Activated T-cell treated with anti-CD3 and anti-CD28 coated beads for 24 hours (primary cell): ENCODE results near the gene STXBP4.

ENCODE experiments used
- DNase-seq: peaks from one replicate; pipeline ENCODE4 v3.0.0-alpha.2; 2020; ENCODE audit warnings: low read depth

Gene STXBP4, protein sequence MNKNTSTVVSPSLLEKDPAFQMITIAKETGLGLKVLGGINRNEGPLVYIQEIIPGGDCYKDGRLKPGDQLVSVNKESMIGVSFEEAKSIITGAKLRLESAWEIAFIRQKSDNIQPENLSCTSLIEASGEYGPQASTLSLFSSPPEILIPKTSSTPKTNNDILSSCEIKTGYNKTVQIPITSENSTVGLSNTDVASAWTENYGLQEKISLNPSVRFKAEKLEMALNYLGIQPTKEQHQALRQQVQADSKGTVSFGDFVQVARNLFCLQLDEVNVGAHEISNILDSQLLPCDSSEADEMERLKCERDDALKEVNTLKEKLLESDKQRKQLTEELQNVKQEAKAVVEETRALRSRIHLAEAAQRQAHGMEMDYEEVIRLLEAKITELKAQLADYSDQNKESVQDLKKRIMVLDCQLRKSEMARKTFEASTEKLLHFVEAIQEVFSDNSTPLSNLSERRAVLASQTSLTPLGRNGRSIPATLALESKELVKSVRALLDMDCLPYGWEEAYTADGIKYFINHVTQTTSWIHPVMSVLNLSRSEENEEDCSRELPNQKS

DNA sequence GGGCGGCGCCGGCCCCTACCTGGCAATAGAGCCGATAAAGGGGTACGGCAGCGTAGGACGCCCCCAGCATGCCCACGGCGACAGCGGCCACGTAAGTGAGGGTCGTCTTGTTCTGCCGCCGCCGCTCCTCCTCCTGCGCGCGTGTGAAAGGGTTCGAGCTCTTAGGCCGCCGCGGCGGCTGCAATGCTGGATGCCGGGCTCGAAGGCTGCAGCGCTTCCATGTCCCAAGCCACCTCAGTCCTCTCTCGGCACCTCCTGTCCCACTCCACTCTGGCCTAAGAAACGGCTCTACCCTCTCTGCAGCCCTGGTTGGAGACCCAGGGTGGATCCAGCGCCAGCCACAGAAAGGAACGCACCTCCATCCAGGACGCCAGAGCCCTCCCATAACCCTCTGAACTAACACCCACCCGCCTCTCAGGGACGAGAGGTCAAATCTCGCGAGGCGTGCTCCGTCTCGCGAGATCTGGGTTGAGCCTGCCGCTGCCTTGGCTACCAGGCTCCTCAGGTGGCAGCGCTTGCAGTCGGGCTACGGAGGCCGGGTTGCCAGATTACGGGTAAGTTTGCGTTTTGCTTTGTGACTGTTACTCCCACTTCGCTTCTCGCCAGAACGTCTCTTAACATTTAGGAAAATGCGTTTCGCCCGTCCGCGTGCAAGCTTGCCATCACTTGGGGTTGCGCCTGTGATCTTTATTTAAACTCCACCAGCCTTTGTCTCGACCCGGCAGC lies at the start of gene STXBP4, which contains the start of gene COX11:
Gene STXBP4, plus strand, starts transcription at position 504 of the 726 bp plus-strand sequence. CDS start 17,455 bp downstream, outside the sequence.
Gene COX11, minus strand, starts transcription at position 393 of the 726 bp plus-strand sequence. Its CDS starts 8 bp downstream, at position 385.
- DNase-seq, result peak; percentile 91

DNA sequence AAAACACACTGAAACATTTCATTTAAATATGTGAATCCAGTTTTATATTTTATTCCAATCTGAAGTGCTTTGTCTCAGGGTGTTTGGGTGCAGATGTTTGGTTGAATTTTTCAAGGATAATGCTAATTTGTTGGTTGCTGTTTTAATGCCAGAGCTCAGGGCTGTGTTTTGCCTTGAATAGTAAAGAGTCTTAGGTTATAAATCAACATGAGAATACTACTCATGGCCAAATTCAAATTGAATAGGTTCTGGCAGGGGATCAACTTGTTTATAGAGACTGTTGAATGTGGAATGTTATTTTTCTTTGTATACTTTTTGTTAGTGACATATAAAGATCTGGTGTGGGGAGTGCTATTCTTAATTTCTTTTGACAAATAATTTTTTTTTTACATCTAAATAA lies 49.1 kb upstream of the STXBP4 start:
- DNase-seq, result no peak

DNA sequence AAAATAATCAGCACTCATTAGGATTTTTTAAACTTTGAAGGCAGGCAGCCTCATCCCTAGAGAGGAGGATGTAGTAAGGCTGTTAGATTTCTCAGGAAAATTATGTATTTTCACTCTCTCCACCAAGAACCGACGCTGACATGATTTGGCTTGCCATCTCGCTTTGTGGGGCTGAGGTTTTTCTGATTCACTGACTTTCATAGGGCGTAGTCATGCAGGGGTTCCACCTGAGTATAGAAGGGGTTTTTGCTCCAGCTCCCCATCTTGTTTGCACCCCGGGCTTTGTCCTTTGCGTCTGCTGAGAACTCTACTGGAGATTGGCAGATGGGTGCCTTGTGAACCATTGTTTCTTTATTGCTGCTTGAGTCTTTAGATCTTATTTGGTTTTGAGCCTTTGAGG lies 47.7 kb upstream of the STXBP4 start:
- DNase-seq, result no peak

DNA sequence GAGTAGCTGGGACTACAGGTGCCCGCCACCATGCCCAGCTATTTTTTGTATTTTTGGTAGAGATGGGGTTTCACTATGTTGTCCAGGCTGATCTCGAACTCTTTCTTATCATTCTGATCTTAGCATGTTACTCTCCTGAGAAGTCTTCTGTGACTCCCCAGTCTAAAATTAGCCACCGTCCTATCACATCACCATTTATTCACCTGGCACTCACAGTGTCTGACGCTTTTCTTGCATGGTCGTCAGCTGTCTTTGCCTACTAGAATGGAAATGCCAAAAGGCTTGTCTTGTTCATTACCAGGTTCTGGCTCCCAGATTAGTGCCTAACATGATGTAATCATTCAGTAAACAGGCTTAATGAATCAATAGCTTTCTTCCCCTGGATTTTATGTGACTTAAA lies 44.2 kb upstream of the STXBP4 start:
- DNase-seq, result no peak

DNA sequence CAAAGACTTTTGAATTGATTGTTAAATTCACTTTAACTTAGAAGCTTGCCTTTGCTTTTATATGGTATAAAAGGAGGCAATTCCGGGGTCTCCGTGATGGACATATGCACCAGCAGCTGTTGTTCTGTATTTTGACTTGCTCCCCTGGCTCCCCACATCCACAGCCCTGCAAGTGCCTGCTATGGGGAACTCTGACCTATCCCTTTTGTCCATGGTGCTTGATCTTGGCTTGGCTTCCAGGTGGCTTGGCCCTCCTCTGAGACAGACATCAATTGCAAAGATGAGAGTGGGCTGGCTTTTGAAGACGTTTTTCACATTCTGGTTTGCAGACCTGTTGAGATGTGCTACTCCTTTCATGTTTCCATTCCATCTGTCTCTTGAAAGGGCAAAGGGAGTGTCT lies 41.0 kb upstream of the STXBP4 start:
- DNase-seq, result no peak

DNA sequence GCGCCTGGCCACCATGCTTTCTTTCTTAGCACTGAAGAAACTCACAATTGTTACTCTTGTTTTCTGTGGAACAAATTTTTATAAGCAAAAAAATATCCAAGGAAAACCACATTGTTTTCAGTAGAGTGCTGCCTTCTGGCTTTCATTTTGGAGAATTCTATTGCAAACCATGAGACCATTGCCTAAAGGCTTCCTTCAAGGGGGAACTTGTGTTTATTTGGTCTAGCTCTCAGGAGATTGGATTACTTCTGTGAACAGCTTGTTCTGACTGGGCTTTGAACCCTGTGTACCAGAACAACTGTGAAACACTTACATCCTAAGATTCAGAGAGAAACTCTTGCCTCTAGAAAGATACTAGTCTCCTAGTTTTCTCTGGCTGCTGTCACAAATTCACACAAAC lies 35.9 kb upstream of the STXBP4 start:
- DNase-seq, result no peak

DNA sequence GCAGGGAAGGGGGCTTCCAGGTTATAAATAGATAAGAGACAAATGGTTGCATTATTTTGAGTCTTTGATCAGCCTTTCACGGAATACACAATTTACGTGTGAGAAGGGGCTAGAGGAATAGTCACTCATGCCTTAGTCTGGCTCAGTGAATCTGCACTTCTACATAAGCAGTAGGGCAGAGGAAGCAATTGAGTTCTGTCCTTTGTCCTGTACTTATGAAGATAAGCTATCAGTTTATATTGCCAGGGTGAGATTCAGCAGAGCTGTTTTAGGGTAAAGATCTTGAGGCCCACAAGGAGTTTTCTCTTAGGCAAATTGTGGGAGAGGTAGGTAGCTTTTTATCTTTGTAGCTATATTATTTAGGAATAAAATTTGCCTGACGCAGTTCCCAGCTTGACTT lies 34.6 kb upstream of the STXBP4 start:
- DNase-seq, result no peak

DNA sequence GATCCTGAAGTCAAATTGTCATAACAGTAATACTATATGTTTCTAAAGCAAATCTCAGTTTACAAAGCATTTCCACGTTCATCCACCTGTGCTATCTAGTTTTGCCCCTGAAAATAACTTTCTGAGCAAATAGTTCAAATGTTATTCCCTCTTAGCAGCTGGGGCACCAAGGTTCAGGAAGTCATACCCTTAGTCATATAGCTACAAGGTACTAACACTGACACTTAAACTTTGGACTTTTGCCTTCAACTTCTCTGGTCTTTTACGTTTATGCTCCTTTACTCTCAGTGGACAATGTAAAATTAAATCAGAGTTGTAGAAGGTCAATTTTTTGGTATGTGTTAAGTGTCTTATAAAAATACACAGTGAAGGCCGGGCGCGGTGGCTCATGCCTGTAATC lies 33.1 kb upstream of the STXBP4 start:
- DNase-seq, result no peak

DNA sequence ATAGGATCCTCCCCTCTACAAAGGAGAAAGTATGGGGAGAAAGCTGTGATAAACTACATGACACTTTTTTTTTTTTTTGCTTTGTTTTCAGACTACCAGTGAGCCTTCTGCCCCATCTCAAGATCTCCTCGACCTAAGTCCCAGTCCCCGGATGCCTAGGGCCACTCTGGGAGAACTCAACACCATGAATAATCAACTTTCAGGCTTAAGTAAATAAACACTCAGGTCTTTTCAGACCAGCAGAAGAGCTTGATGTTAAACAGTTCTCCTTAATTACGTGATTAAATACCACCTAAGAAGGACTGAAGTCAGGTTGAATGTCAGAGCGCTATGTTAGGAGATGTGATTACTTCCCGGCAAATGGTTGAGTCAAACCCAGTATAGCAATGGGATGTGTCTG lies 31.5 kb upstream of the STXBP4 start:
- DNase-seq, result no peak

DNA sequence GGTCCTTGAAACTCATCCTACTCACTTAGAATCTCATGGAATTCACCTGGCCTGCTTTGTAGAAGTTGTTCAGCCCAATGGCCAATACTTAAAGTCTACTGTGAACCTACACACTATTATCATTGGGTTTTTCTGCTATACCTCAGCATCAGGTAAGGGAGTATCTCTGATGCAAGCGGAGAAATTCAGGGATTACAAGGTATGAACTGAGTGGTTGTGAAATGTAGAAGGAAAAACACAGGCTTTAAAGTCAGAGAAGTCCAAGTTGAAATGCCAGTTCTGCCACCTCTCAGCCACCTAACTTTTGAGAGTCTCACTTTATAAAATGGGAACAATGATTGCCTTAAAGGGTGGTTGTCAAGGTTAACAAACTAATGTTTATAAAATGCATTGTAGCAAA lies 31.1 kb upstream of the STXBP4 start:
- no peak for DNase-seq

DNA sequence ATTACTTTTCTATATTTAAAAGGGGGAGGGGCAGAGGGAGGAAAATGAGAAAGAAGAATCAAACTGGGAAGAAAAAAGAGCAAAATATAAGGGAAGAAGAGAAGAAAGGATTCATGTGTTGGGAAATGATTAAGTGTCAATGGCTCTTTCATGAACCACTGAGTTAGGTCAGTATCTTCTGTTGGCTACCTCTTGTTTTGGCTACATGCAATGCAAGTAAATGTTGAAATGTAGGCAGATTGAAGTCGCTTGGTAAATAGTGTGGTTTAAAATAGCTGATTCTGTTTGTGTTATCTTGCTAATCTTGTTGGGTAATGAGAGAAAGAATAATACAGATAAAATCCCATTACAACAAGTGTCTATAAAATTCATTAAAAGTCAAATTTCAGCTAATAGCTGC lies 27.3 kb upstream of the STXBP4 start:
- no peak for DNase-seq

DNA sequence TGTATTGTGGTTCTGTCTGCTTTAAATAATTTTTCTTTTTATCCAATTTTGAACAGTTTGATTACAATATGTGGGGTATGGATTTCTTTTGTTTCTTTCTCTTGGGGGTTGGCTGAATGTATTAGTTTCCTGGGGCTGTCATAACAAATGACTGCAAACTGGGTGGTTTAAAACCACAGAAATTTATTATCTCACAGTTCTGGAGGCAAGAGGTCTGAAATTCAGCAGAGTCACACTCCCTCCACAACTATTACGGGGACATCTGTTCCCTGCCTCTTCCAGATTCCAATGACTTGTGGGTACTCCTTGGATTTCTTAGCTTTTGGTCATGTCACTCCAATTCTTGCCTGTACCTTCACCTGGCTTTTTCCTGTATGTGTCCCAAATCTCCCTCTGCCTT lies 23.8 kb upstream of the STXBP4 start:
- DNase-seq, result no peak

DNA sequence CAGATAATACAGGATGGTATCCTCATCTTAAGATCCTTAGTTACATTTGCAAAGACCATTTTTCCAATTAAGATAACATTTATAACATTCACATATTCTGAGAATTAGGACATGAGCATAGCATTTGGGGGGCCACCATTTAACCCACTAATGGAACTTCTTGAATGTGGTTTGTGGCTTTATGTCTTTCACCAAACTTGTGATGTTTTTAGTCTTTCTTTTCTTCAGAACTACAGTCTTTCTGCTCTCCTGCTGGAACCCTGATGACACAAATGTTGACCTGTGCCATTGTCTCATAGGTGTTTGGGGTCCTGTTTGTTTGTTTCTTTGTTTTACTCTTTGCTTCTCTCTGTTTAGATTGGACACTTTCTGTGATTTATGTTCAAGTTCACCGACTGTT lies 23.3 kb upstream of the STXBP4 start:
- no peak for DNase-seq

DNA sequence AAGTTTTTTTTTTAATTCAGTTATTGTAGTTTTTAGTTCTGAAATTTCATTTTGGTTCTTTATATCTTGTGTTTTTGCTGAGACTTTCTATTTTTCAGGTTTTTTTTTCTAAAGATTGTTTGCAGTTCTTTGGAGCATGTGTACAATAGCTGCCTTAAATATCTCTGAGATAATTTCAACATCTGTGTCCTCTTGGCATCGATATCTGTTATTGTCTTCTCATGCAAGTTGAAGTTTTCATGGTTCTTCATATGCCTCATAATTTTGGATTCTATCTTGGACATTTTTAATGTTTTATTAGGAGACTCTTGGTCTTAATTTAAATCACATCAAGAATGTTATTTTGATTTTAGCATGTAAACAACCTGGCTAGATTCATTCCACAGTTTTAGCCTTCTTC lies 22.9 kb upstream of the STXBP4 start:
- DNase-seq, result no peak

DNA sequence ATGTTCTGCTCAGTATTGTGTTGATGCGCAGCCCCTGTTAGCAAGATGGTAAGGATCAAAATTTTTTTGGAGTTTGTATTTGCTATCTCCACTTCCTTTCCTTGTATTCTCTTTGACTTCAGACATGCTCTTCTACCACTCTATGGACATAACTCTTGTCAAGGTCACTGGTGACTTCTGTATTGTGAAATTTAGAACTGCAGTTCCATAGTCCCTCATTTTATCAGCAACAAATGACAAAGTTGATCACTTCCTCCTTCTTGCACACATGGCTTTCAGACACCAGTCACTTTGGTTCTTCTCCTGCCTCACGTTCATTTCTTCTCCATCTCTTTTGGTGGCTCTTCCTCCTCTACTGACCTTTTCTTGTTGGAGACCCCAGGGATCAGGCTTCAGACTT lies 21.2 kb upstream of the STXBP4 start:
- DNase-seq, result no peak

DNA sequence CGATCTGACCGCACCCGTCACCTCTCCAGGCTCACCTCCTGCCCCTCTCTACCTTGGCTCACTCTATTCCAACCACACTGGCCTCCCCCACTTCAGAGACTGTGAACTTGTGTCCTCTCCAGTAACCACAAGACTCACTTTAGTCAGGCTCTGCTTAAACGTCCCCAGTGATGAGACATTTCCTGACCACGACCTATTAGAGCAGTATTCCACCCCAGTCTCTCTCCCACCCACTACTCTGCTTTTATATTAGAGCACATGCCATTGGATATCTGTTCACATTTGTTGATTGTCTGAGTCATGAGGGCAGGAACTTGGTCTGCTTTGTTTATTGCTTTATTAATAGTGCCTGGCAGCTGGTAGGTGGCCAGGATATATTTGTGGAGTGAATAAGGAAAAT lies 20.2 kb upstream of the STXBP4 start:
- DNase-seq, result no peak

DNA sequence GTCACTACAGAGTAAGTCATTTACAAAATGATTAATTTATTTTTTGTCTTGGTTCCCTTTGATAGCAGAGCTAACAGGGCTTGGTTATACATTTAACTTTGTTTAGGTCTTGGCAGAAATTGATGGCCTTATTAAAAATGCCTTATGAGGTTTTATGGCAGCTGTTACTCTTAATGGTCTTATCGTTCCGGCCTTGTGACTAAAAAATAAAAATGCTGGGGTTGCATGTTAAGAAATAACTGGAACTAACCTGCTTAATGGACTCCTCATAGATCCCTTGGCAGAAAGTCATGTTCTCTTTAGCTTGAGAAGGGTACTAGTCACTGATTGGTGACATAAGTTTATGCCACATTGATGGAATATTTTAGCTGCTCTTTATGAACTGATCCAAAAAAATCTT lies 18.4 kb upstream of the STXBP4 start:
- DNase-seq, result no peak

DNA sequence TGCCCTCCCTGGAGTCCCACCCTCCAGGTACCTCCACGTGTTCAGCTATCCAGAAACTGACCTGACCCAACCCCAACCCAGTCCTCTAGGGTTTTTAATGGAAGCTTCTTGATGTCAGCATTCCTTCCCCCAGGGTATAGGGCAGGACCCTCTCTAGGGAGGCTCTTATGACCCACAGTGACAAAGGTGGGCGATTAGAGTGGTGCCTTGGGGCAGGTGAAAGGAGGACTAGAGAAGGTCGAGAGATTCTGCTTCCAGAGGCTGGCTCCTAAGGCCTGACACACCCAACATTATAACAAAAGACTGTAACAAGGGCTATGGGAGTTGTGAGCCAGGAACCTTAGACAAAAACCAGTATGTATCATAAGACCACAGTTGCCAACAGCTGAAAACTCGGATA lies 17.3 kb upstream of the STXBP4 start:
- no peak for DNase-seq

DNA sequence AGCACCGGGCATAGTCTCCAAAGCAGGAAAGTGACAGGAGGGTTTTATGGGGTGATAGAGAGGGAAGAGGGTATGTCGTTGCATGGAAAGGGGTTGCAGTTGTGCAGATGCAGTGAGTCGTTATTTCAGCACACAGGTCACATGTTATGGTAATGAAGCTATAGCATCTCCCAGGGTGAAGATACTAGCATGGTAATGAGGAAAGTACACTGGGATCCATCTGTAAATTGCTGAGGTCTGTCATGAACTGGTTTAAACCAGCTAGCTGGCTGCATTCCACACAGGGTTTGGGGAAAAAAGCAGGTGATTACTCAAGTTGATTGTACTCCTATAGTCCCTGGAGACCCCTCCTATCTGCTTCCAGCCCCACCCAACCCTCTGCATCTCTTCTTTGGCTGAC lies 11.8 kb upstream of the STXBP4 start:
- DNase-seq, result no peak

DNA sequence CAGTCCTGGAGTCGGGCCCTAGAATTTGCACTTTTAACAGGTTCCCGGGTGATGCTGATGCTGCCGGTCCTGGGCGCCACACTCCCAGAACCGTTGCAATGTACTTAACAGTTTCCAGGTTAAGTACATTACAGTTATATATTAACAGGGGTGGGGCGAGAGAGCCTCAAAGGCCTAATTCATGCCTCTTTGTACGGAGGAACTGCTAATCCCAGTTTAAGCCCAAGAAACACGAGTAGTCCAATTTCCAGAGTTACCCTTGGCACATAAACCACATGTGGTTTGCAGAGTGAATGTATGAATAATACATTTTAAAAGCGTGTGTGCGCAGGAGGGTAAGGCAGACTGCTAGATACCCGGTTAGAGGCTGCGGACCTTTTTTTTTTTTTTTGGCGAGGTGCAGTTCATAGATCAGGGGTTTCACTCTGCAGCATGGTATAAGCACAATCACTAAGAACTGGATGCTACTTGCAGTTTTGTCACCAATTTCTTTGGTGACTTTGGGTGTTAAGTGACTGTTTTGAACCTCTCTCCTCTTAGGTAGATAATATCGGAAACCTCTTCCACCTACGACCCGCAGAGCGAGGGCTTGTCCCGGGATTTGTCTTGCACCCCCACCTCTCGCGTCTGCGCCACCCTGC lies 824 bp upstream of the STXBP4 start:
- peak; percentile 30 for DNase-seq

DNA sequence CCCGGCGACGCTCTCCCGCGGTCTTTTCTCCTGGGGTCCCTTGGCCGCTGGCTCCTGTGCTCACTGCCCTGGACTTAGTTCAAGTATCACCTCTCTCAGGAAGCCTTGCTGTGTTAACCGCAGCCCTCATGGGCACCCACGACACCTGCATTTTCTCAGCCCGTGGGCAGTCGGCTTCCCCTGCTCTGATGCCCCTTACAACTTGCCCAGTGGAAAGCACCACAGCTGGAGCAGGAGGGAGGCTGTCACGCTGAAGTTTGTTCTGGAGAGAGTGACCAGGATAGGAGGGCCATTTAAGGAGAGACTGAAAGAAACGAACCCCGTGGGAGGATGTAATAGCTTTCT lies 395 bp downstream of the STXBP4 start:
- DNase-seq, result no peak

DNA sequence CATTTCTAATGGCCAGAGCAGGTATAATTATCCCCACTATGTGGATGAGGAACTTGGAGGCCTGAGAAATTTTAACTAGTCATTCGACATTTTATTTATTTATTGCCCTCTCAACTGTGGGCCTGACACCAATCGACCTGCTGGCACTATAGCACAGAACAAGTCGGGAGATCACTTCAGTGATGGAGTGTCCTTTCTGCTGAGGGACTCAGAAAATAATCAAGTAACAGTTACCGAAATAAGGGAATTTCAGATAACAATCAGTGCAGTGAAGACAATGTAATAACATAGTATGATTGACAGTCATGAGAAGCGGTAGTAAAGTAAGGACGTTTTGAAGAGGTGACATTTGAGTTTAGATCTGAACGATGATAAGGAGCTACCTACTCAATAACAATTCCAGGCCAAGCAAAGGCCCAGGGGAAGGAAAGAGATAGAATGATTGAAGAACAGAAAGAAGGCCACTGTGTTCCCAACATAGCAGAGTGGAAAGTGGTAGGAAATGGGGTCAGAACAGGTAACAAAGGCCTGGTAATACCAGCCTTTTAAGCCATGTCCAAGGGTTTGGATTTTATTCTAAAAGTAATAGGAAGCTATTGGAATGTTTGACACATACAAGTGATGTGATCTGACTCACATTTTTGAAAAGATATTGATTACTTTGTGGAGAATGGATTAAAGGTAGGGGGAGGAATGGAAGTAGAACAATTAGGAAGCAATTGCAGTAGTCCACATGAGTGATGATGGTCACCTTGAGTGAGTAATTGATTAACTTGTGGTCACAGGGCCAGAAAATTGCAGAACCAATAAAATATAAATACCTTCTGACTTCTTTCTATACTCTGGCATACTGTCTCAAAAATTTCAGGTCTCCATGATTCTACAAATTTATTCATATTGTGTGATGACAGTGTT lies 1.4 kb downstream of the STXBP4 start:
- no peak for DNase-seq
